ENCODE data around the gene DOK7. TPM values are rescaled to one million over a fixed set of nuclear protein-coding genes. Genes with fewer than 3 reads are reported as not detected.

DOK7 gene
- total RNA-seq, 2 donors from 2014 or later = 8.2 to 16.4 TPM

- no peak overlapping the region for H3K27ac ChIP-seq
- WGBS = 89% methylated on average over 27 of the region's 27 CpGs
- no peak for DNase-seq (ENCODE audit: low spot score)
- TF ChIP-seq, protein P1, sequence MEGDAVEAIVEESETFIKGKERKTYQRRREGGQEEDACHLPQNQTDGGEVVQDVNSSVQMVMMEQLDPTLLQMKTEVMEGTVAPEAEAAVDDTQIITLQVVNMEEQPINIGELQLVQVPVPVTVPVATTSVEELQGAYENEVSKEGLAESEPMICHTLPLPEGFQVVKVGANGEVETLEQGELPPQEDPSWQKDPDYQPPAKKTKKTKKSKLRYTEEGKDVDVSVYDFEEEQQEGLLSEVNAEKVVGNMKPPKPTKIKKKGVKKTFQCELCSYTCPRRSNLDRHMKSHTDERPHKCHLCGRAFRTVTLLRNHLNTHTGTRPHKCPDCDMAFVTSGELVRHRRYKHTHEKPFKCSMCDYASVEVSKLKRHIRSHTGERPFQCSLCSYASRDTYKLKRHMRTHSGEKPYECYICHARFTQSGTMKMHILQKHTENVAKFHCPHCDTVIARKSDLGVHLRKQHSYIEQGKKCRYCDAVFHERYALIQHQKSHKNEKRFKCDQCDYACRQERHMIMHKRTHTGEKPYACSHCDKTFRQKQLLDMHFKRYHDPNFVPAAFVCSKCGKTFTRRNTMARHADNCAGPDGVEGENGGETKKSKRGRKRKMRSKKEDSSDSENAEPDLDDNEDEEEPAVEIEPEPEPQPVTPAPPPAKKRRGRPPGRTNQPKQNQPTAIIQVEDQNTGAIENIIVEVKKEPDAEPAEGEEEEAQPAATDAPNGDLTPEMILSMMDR (IDR thresholded peaks at IDR 0.05) = no peak
- no peak for TF ChIP-seq POLR2AphosphoS5 (IDR thresholded peaks at IDR 0.05)
- no peak for TF ChIP-seq POLR2A (IDR thresholded peaks at IDR 0.05)
- no peaks in the 10 kb centered on the region for H3K9me3 ChIP-seq
- H3K36me3 ChIP-seq = peaks cover 6 to 7% of the 10 kb centered on the region in 2 donors
- intact Hi-C loops (cut with DNase I) = no loop called here
- no peak overlapping the region for H3K4me3 ChIP-seq
- no peaks in the 10 kb centered on the region for H3K27me3 ChIP-seq (replicated peaks; ENCODE audit: insufficient read depth)
- peaks cover 8% of the 10 kb centered on the region for H3K4me1 ChIP-seq (replicated peaks)
Observed at GRCh38 chr4:3527914-3528876, 65.1 kb downstream of the DOK7 start.

DNA sequence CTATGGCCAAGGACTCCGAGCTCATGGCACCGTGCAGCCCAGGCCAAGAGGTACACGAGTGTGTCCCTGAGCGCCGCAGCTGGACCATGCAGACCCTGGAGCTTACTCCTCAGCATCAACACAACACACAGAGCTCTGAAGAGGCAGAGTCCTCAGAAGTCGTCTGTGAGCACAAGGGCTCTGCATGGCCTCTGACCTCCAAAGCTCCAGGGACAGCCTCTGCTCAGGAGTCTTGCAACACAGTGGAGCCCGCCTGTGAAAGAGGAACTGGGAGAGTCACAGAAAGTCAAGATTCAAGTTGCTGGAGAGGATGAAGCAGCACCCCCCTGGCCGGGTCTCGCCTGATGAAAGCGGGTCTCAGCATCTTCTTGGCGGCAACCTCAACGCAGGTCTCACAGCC is 66.3 kb downstream of the DOK7 start:
- Histone ChIP-seq H3K4me1 (replicated peaks) (peaks cover 8% of the 10 kb centered on the region), H3K4me3 (no peak overlapping the region), H3K27me3 (replicated peaks; ENCODE audit: insufficient read depth) (no peaks in the 10 kb centered on the region), H3K9me3 (no peaks in the 10 kb centered on the region), H3K27ac (no peak overlapping the region), H3K36me3 (peaks cover 0 to 3% of the 10 kb centered on the region in 2 donors)
- TF ChIP-seq POLR2AphosphoS5 (IDR thresholded peaks at IDR 0.05) = no peak
- TF ChIP-seq POLR2A (IDR thresholded peaks at IDR 0.05) = no peak
- TF ChIP-seq, protein P1 (IDR thresholded peaks at IDR 0.05) = no peak
- 85% methylated on average over 12 of the region's 12 CpGs for WGBS
- intact Hi-C loops (cut with DNase I) = no loop called here
- no peak for DNase-seq (ENCODE audit: low spot score)

- no peak for TF ChIP-seq POLR2AphosphoS5 (IDR thresholded peaks at IDR 0.05)
- no peak for TF ChIP-seq POLR2A (IDR thresholded peaks at IDR 0.05)
- TF ChIP-seq, protein P1 (IDR thresholded peaks at IDR 0.05) = no peak
- H3K27ac ChIP-seq = no peak overlapping the region
- intact Hi-C loops (cut with DNase I) = no loop called here
Observed at GRCh38 chr4:3530051-3530450, 66.9 kb downstream of the DOK7 start.

DNA sequence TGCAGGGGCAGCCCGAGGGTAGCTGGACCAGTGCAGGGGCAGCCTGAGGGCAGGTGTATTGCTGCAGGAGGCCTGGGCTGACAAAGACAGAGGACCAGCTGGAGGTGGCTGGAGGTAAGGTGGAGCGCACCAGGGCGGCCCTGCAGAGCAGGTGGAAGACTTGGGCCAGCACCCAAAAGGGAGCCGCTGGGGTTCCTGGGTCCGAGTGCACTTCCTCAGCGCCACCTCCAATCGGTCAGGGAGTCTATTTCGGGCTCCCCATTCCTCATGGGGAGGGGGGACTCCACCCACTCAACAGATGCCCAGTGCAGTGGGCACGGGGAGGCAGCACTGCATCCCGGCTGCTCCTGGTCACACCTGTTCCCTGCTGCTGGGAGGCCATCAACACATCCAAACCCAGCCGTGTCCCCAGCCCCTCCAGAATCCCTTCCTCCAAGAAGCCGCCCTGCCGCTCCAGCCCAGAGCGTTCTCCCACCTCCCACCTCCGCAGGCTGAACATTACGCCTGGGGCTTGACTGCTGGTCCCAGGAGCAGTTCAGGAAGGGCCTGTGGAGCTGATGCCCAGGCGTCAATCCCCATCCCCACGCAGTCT is 67.7 kb downstream of the DOK7 start:
- intact Hi-C loops (cut with DNase I) = no loop called here
- WGBS = 43% methylated on average over 18 of the region's 18 CpGs
- no peak overlapping the region for H3K27ac ChIP-seq
- H3K36me3 ChIP-seq = no peaks in the 10 kb centered on the region
- no peak for DNase-seq (ENCODE audit: low spot score)
- TF ChIP-seq POLR2AphosphoS5 (IDR thresholded peaks at IDR 0.05) (no peak), POLR2A (IDR thresholded peaks at IDR 0.05) (no peak)
- TF ChIP-seq, protein P1 (IDR thresholded peaks at IDR 0.05) = no peak
- peaks cover 8% of the 10 kb centered on the region for H3K4me1 ChIP-seq (replicated peaks)
- H3K27me3 ChIP-seq (replicated peaks; ENCODE audit: insufficient read depth) = no peaks in the 10 kb centered on the region
- peak overlapping the region; percentile 81 to 85 for H3K4me3 ChIP-seq
- no peaks in the 10 kb centered on the region for H3K9me3 ChIP-seq

More at GRCh38 chr4:3530051-3530450, 66.9 kb downstream of the DOK7 start:
- Histone ChIP-seq H3K36me3 (no peaks in the 10 kb centered on the region), H3K4me3 (peak overlapping the region in 1 of 2 donors; percentile 81), H3K9me3 (no peaks in the 10 kb centered on the region), H3K27me3 (replicated peaks; ENCODE audit: insufficient read depth) (no peaks in the 10 kb centered on the region), H3K4me1 (replicated peaks) (peaks cover 8% of the 10 kb centered on the region)
- DNase-seq (ENCODE audit: low spot score) = no peak
- WGBS = 68% methylated on average over 16 of the region's 16 CpGs
